ENCODE data around the gene STK32B.

The STK32B gene

DNA sequence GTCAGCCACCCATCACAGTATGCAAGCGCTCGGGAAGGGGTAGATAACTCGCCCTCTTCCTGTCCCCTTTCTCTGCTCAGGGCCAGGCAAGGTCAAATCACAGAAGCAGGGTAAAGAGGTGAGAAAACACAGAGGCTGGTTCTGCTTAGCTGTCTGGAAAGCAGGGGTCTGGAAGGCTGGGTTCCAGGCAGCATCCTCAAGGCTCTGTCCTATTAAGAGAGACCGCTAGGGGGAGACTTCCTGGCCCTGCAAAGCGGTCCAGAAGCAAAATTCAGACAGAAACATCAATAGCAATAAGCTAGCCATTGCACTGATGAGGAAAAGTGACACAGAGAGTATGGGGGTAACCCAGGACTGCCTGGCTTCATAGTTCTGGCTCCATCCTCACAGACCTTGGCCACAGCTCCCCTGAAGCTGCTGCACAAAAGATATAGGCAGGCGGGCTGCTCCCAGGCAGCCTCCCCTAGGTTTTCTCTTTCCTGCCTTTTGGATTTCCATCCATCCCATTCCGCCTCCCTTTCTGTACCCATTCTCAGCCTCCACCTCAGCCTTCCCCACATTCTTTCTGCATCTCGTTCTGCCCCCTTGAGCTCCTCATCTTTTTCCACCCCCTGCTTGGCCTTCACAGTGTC, 348.6 kb downstream of the STK32B start:
- Histone ChIP-seq H3K4me1 (no peaks in the 10 kb centered on the region), H3K9ac (no peak overlapping the region), H3K4me2 (no peak overlapping the region), H3K27me3 (no peaks in the 10 kb centered on the region), H3K36me3 (no peaks in the 10 kb centered on the region), H3K4me3 (no peak overlapping the region), H3K9me3 (peaks cover 8% of the 10 kb centered on the region; the same call in 1 of the 2 replicates), H4K20me1 (no peaks in the 10 kb centered on the region), H3K27ac (no peak overlapping the region)
- TF ChIP-seq Cebpa-rat (IDR thresholded peaks at IDR 0.05): no peak

DNA sequence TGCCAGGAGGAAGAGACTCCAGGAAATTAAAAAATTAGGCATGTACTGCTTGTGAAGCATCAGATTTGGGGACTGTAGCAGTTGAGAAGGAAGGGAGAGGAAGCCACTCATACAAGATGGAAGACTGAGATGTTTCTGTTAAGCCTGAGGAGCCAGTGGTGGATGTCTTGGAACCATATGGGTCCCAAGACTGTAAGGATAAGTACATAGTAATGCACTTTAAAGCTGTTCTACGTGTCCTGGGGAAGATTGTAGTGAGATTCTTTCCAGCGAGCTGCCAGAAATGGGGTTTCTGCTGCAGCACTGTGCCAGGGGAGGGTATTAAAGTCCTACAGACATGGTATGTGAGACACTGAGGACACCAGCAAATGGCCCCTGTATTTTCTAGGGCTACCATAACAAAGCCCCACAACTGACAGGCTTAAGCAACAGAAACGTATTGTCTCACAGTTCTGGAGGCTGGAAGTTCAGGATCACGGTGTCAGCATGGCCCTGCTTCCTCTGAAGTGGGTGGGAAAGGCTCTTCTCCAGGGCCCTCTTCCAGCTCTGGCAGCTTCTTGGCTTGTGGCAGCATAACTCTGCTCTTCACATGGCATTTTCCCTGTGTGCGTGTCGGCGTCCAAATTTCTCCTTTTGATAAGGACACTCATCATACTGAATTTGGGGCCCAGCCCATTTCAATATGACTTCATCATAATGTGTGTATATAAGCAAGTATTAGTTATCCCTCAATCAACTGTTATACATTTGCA, 352.6 kb downstream of the STK32B start:
- no peaks in the 10 kb centered on the region for H3K4me1 ChIP-seq
- TF ChIP-seq Cebpa-rat (IDR thresholded peaks at IDR 0.05): no peak
- H4K20me1 ChIP-seq: no peaks in the 10 kb centered on the region

DNA sequence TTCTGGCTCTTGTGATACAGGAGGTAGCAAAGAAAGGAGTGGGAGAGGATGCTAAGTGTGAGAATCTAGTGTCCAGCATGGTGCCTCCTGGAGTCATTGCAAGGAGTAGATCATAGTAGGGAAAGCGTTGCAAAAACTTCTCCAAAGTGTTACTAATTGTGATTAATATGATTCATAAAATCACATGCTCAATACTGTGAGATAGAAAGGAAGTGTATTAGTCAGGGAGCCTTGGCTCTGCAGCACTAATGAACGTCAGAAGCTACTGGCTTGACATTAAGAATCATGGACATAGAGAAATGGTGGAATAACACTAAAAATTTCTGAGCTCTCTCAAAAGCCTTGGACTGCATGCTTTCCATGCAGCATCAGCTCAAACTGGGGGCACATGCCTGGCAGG, 358.0 kb downstream of the STK32B start:
- TF ChIP-seq Cebpa-rat (IDR thresholded peaks at IDR 0.05): no peak
- no peak overlapping the region for H3K4me3 ChIP-seq
- no peaks in the 10 kb centered on the region for H3K4me1 ChIP-seq
- peaks cover 11% of the 10 kb centered on the region; the same call in 1 of the 2 replicates for H3K36me3 ChIP-seq
- no peak overlapping the region for H3K27ac ChIP-seq
- no peak overlapping the region for H3K4me2 ChIP-seq
- no peak overlapping the region for H3K9ac ChIP-seq
- H3K9me3 ChIP-seq: no peaks in the 10 kb centered on the region; the same call in 1 of the 2 replicates
- H4K20me1 ChIP-seq: no peaks in the 10 kb centered on the region
- no peaks in the 10 kb centered on the region for H3K27me3 ChIP-seq

More for the DNA sequence above, 352.6 kb downstream of the STK32B start:
- Histone ChIP-seq H3K4me3 (no peak overlapping the region), H3K27me3 (no peaks in the 10 kb centered on the region), H3K9ac (no peak overlapping the region), H3K4me2 (no peak overlapping the region), H3K9me3 (peaks cover 8% of the 10 kb centered on the region; the same call in 1 of the 2 replicates), H3K27ac (no peak overlapping the region), H3K36me3 (peaks cover 11% of the 10 kb centered on the region; the same call in 1 of the 2 replicates)

DNA sequence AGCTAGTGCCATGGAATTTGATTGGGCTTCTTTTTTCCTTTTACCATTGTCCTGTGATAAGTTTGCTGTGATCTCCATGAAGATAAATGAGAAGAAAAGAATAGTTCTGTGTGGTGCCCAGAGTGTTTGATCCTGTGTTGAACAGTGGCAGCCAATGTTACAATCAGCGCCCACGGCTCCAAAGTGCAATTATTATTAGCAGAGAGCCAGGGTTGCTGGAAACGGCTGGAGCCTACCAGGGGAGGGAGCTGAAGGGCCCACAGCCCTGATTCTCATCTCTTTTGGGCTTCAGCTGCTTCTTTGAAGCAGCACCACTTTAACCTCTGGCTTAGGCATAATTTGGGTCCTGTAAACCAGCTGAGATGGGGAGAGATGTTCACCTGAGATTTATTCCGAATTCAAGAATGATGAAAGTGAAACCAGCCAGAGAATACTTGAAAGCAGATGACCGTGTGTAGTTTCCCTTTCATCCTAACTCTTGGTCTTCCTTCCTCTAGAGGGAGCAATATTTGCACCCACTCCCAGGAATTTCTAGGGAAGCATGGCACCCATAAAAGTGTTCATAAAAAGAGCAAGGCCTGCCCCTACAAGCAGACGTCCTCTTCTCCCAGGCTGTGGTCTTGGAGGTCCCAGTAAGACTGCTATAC, 358.8 kb downstream of the STK32B start:
- H3K27me3 ChIP-seq: no peaks in the 10 kb centered on the region
- no peak overlapping the region for H3K27ac ChIP-seq
- no peak for TF ChIP-seq Cebpa-rat (IDR thresholded peaks at IDR 0.05)
- H3K4me1 ChIP-seq: peaks cover 7% of the 10 kb centered on the region
- H3K36me3 ChIP-seq: peaks cover 11% of the 10 kb centered on the region; the same call in 1 of the 2 replicates
- H4K20me1 ChIP-seq: no peaks in the 10 kb centered on the region
- H3K9ac ChIP-seq: no peak overlapping the region
- H3K4me2 ChIP-seq: no peak overlapping the region
- no peak overlapping the region for H3K4me3 ChIP-seq
- no peaks in the 10 kb centered on the region; the same call in 1 of the 2 replicates for H3K9me3 ChIP-seq

DNA sequence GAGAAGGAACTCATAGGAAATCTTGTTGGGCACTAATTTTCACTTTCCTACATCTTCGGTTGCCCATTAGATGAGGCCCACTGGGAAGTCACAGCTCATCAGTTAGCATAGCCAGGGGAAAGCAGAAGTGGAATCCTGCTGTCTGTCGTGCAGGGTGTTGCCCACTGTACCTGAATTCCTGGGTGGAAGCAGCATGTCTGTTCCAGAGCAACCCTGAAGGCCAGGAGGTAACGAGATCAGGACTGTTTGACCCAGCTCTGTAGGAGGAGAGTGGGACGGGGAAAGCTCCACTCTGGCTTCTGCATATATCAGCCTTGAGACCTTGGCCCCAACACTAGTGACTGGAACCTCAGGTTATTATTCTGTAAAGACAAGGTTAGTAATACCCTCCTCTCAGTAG, 361.0 kb downstream of the STK32B start:
- H3K27ac ChIP-seq: no peak overlapping the region
- peaks cover 11% of the 10 kb centered on the region for H3K9me3 ChIP-seq
- H4K20me1 ChIP-seq: no peaks in the 10 kb centered on the region
- TF ChIP-seq Cebpa-rat (IDR thresholded peaks at IDR 0.05): no peak
- no peaks in the 10 kb centered on the region for H3K27me3 ChIP-seq
- H3K9ac ChIP-seq: no peak overlapping the region
- no peak overlapping the region for H3K4me3 ChIP-seq
- H3K4me1 ChIP-seq: peaks cover 27% of the 10 kb centered on the region
- no peak overlapping the region for H3K4me2 ChIP-seq
- H3K36me3 ChIP-seq: peaks cover 5% of the 10 kb centered on the region; the same call in 1 of the 2 replicates

DNA sequence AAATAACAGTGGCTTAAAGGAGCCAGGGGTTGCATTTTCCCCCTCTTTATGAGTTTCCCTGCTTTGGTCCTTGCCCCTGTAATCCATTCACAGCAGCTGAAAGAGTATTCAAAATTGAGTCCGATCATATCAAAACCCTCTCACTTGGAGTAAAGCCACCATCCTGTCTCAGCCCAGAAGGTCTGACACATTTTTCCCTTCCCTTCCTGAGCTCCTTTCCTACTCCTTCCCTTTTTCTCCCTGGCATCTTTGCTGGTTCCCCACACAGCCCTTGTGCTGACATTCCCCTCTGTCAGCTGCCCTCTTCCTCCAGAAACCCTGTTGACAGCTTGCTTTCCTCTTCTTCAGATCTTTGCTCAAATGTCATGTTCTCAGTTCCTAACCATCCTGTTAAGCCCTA, 361.5 kb downstream of the STK32B start:
- no peak for TF ChIP-seq Cebpa-rat (IDR thresholded peaks at IDR 0.05)
- Histone ChIP-seq H3K4me2 (no peak overlapping the region), H3K27ac (no peak overlapping the region), H3K9me3 (peaks cover 15% of the 10 kb centered on the region), H3K9ac (no peak overlapping the region), H4K20me1 (no peaks in the 10 kb centered on the region), H3K36me3 (peaks cover 7% of the 10 kb centered on the region), H3K4me3 (no peak overlapping the region), H3K4me1 (peaks cover 27% of the 10 kb centered on the region), H3K27me3 (no peaks in the 10 kb centered on the region)

DNA sequence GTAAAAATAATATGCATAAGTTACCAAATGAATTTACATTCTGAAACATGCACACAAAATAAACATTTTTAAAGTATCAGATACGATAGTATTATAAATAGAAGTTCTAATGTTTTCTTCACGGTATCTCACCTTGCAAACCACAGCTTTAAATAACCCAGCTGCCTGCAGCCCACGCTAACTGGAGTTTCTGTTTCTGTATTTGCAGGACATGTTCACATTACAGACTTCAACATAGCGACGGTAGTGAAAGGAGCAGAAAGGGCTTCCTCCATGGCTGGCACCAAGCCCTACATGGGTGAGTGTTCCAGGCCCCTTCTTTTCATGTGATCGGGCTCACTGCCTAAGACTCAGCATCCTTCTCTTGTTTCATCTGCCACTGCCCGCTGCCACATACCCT, 365.4 kb downstream of the STK32B start:
- Histone ChIP-seq H3K9ac (no peak overlapping the region), H3K36me3 (peaks cover 17% of the 10 kb centered on the region), H3K4me1 (peaks cover 27% of the 10 kb centered on the region), H3K27me3 (no peaks in the 10 kb centered on the region), H4K20me1 (no peaks in the 10 kb centered on the region), H3K4me2 (peak overlapping the region; percentile 66), H3K27ac (peak overlapping the region; percentile 6; the same call in 1 of the 2 replicates), H3K4me3 (no peak overlapping the region), H3K9me3 (peaks cover 18% of the 10 kb centered on the region)
- no peak for TF ChIP-seq Cebpa-rat (IDR thresholded peaks at IDR 0.05)

DNA sequence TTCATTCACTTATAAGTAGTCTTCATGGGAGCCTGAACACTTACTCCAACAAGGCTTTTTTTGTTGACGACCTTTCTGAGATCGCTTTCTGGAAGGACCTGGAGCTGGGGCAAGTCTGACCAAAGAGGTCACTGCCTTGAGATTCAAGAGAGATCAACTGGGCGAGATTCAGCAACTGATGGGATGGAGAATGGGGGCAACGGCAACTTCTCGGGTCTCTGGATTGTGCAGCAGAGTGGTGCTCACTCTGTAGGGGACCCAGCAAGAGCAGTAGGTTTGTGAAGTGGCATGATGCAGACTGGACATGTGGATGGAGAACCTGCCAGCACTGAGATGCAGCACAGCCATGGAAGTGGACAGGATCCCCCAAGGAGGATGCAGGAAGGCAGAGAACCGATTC, 369.0 kb downstream of the STK32B start:
- H3K36me3 ChIP-seq: peaks cover 17% of the 10 kb centered on the region
- no peaks in the 10 kb centered on the region for H4K20me1 ChIP-seq
- TF ChIP-seq Cebpa-rat (IDR thresholded peaks at IDR 0.05): no peak
- H3K4me1 ChIP-seq: peaks cover 18% of the 10 kb centered on the region
- no peak overlapping the region for H3K9ac ChIP-seq
- peaks cover 18% of the 10 kb centered on the region for H3K9me3 ChIP-seq
- no peak overlapping the region for H3K4me3 ChIP-seq
- H3K27me3 ChIP-seq: no peaks in the 10 kb centered on the region
- H3K27ac ChIP-seq: no peak overlapping the region
- H3K4me2 ChIP-seq: no peak overlapping the region

DNA sequence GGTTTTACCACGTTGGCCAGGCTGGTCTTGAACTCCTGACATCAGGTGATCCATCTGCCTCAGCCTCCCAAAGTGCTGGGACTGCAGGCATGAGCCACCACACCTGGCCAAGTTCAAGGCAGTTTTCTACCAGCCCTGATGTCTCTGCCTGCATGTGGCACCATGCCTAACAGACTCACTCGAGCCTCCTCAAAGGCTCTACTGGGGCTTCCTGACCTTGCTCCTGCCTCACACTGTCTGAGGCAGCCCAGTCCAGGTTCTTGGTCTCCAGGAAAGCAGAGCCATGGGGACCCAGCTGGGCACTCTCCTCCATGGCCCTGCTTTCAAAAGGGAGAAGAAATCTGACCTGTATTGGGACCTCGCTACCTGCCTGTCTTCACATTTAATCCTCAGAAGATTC, 370.1 kb downstream of the STK32B start:
- no peak overlapping the region for H3K27ac ChIP-seq
- H3K4me3 ChIP-seq: no peak overlapping the region
- peaks cover 17% of the 10 kb centered on the region for H3K36me3 ChIP-seq
- TF ChIP-seq Cebpa-rat (IDR thresholded peaks at IDR 0.05): no peak
- H3K27me3 ChIP-seq: no peaks in the 10 kb centered on the region
- peaks cover 7% of the 10 kb centered on the region for H3K4me1 ChIP-seq
- no peak overlapping the region for H3K9ac ChIP-seq
- no peaks in the 10 kb centered on the region for H4K20me1 ChIP-seq
- peaks cover 16% of the 10 kb centered on the region for H3K9me3 ChIP-seq
- H3K4me2 ChIP-seq: no peak overlapping the region

DNA sequence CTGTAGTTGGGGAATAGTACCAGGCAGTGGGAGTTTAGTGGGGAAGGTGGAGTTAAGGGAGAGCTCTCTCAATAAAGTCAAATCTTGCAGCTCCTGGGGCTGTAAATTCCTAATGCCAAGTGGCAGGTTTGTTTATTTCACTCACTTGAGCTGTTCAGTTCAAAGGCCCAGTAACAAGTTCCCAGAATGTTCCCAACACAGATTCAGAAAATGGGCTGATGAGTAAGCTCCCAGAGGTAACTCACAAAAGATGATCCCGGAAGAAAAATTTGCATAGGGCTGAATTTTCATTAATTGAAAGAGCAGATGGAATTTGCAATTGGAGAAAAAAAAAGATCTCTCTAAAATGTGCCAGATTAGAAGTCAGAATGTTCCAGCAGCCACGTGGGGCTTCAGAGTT, 370.9 kb downstream of the STK32B start:
- Histone ChIP-seq H3K27me3 (no peaks in the 10 kb centered on the region), H3K4me1 (no peaks in the 10 kb centered on the region), H3K9ac (no peak overlapping the region), H3K36me3 (peaks cover 12% of the 10 kb centered on the region), H3K4me3 (no peak overlapping the region), H4K20me1 (no peaks in the 10 kb centered on the region), H3K9me3 (peaks cover 9% of the 10 kb centered on the region), H3K27ac (no peak overlapping the region), H3K4me2 (no peak overlapping the region)
- no peak for TF ChIP-seq Cebpa-rat (IDR thresholded peaks at IDR 0.05)
